GM19455 (cell line): ENCODE measurements around the gene TTC21A.
A peak's percentile ranks its signal among the peaks of the same experiment; 100 is the strongest.
"Not testable (repeated sequence)": the region's sequence is repeated elsewhere in the genome, so short reads cannot be mapped to it uniquely, and the experiment has no call there.

ENCODE experiments used
- ATAC-seq: cut with Tn5 transposase; IDR thresholded peaks from one replicate; pipeline ENCODE4 v1.9.1; 2021; ENCODE audit not compliant: unreplicated experiment

Gene TTC21A

GRCh38 chr3:39107388-39108199 lies at the start of gene TTC21A, which contains the start of gene GORASP1:
Gene TTC21A (plus strand): TSS chr3:39107680. CDS start chr3:39107838, 158 bp downstream.
Gene GORASP1 (minus strand): TSS chr3:39107627. CDS start chr3:39107541, 86 bp downstream.
- peak; percentile 74 for ATAC-seq

GRCh38 chr3:39061228-39061627 lies 46.3 kb upstream of the TTC21A start:
- ATAC-seq, result not testable (repeated sequence)

- no peak for ATAC-seq
Observed at GRCh38 chr3:39062180-39062579, 45.3 kb upstream of the TTC21A start.

GRCh38 chr3:39063143-39063542 lies 44.3 kb upstream of the TTC21A start:
- no peak for ATAC-seq

- ATAC-seq, result no peak
Observed at GRCh38 chr3:39064646-39065045, 42.8 kb upstream of the TTC21A start.

GRCh38 chr3:39065197-39065596 lies 42.3 kb upstream of the TTC21A start:
- peak; percentile 82 for ATAC-seq

- ATAC-seq, result no peak
Observed at GRCh38 chr3:39067286-39067685, 40.2 kb upstream of the TTC21A start.

- ATAC-seq, result no peak
Observed at GRCh38 chr3:39068556-39068955, 38.9 kb upstream of the TTC21A start.

- ATAC-seq, result no peak
Observed at GRCh38 chr3:39075910-39076309, 31.6 kb upstream of the TTC21A start.

GRCh38 chr3:39079530-39079929 lies 27.9 kb upstream of the TTC21A start:
- ATAC-seq, result no peak

GRCh38 chr3:39080026-39080425 lies 27.5 kb upstream of the TTC21A start:
- ATAC-seq, result no peak

- ATAC-seq, result no peak
Observed at GRCh38 chr3:39082666-39083313, 24.7 kb upstream of the TTC21A start.

- ATAC-seq, result no peak
Observed at GRCh38 chr3:39086144-39086543, 21.3 kb upstream of the TTC21A start.

- no peak for ATAC-seq
Observed at GRCh38 chr3:39088456-39088855, 19.0 kb upstream of the TTC21A start.

GRCh38 chr3:39088889-39089288 lies 18.6 kb upstream of the TTC21A start:
- no peak for ATAC-seq

- no peak for ATAC-seq
Observed at GRCh38 chr3:39090922-39091321, 16.6 kb upstream of the TTC21A start.

GRCh38 chr3:39094851-39095677 lies 12.4 kb upstream of the TTC21A start:
- ATAC-seq, result no peak

GRCh38 chr3:39095778-39096177 lies 11.7 kb upstream of the TTC21A start:
- no peak for ATAC-seq

- no peak for ATAC-seq
Observed at GRCh38 chr3:39096775-39097174, 10.7 kb upstream of the TTC21A start.

- ATAC-seq, result no peak
Observed at GRCh38 chr3:39097716-39098472, 9.6 kb upstream of the TTC21A start.
